GM18861 (cell line): ENCODE measurements around the gene USH1G.
"Not testable (repeated sequence)": the region's sequence is repeated elsewhere in the genome, so short reads cannot be mapped to it uniquely, and the experiment has no call there.

Experiments used
- ATAC-seq: cut with Tn5 transposase; IDR thresholded peaks from one replicate; pipeline ENCODE4 v1.9.1; 2021; ENCODE audit not compliant: unreplicated experiment

The USH1G gene

DNA sequence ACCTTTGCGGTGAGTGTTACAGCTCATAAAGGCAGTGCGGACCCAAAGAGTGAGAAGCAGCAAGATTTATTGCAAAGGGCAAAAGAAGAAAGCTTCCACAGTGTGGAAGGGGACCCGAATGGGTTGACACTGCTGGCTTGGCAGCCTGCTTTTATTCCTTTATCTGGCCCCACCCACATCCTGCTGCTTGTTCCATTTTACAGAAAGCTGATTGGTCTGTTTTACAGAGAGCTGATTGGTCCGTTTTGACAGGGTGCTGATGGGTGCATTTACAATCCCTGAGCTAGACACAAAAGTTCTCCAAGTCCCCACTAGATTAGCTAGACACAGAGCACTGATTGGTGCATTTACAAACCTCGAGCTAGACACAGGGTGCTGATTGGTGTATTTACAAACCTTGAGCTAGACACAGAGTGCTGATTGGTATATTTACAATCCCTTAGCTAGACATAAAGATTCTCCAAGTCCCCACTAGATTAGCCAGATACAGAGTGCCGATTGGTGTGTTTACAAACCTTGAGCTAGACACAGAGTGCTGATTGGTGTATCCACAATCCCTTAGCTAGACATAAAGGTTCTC, 16.8 kb downstream of the USH1G start:
- not testable (repeated sequence) for ATAC-seq

DNA sequence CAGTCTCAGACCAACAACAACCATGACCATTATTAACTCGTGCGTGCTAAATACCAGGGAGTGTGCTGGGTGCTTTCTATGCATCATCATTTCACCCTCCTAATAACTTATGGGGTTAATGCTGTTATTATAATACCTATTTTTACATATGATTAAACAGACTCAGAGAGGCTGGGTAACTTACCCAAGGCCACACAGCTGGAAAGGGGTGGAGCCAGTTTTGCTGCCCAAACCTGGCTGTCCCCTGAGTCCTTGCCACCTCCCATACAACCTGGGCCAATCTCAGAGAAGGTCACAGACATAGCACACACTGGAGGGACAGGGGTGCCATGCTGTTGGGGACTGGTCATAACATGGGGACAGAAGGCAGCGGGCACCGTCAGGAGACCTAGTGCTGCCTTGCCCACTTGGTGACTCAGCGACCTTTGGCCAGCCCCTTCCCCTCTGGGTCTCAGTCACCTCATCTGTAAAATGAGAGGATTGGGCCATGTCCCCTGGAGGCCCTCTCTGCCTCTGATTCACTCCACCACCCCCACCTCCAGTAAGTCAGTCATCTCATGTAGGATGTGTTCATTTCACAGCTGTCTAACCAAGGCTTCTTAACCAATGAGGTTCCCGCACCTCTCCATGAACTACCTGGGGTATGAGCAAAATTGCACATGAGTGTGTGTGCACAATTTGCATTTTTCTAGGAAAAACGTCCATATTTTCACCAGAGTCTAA, 18.2 kb downstream of the USH1G start:
- no peak for ATAC-seq

DNA sequence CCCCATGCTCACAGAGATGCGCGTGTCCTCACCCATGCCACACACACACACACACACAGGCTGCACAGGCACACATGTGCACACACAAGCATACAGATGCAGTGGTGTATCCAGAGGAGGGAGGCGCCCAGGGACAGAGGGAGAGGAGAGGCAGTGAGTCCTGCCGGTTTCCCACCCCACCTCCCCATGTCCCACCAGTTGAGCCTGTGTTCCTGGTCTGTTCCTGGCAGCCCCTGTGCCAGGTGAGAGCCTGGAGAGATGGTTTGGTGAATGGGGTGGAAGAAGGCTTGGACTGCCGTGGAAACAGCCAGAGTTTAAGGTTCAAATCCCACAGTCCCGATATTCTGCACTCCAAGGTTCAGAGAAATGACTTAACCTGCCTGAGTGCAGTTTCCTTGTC, 19.4 kb downstream of the USH1G start:
- ATAC-seq = no peak

DNA sequence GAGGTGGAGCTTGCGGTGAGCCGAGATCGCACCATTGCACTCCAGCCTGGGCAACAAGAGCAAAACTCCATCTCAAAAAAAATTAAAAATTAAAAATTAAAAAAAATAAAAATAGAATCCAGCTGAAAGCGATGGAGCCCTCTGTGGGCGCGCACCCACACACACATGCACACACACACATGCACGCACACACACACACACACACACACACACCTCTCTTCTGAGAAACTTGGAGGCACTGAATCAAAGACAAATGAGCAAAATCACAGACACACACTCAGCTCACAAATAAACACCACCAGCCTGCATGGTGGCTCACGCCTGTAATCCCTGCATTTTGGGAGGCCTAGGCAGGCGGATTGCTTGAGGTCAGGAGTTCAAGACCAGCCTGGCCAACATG, 20.0 kb downstream of the USH1G start:
- ATAC-seq = no peak

DNA sequence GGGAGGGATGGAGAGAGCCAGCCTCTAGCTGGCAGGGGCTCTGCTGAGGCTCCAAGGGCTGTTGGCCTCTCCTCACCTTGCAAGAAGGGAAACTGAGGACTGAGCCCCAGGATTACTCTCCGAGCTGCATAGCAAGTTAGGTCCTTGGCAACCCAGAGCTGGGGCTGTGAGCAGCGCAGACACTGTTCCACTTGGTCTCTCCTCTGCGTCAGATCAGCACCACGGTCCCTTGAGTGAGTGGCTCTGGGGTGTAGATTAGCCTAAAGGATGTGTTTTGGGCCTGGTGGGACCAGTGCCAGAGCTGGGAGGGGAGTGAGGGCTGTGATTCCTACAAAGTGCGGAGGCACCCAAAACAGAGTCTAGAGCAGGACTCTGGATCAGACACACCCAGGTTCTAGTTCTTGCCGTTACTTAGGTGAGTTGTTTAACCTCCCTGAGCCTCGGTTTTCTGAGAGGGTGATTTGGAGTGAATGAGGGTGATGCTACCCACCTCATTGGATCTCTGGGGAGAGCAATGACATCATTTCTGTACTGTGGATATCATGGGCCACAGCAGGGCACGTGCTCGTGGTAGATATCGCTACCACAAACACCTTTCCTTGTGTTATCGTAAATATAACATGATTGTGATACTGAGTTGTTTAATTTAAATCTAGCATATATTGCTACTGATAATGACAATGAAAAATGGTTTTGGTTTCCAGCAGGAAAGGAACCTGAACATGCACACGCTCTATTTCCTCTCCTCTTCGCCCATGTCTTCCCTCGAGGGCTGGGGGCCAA, 21.5 kb downstream of the USH1G start:
- no peak for ATAC-seq

DNA sequence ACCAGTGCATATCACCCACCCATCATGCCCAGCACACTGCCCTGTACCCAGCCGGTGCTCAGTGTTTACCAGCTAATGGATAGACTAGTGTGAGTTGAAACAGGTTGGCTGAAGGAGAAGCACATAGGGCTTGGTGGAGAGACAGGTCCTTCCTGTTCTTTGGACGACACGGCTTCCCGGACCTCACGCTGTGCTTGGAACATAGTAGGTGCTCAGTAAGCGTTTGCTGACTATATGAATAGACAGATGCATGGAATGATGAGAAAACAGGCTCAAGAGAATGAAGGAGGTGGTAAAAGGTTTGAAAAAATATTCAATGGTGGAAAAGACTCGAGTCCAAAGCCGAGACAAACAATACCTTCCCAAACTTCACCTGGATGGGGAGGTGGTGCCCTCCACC, 22.8 kb downstream of the USH1G start:
- ATAC-seq = no peak

DNA sequence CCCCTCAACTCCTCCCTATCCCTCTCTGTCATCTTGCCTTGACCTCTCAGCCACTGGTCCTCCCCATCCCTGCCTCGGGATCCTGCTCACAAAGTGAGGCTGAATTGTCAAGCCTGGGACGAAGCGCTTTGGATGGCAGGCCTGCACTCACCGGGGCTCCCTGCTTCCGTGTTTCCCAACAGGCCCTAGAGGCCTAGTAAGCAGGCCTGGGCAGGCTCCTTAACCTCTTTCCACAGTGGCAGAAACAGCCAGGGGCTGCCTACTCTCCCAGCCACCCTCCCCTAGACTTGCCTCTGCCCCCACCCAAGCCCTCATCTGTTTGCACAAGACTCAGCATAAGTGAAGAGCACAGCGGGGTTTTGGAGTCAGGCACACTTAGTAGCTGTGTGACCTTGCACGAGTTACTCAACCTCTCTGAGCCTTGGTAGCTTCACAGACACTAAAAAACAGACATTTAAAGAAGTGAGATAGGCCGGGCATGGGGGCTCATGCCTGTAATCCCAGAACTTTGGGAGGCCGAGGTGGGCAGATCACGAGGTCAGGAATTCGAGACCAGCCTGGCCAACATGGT, 24.6 kb downstream of the USH1G start:
- ATAC-seq = no peak

DNA sequence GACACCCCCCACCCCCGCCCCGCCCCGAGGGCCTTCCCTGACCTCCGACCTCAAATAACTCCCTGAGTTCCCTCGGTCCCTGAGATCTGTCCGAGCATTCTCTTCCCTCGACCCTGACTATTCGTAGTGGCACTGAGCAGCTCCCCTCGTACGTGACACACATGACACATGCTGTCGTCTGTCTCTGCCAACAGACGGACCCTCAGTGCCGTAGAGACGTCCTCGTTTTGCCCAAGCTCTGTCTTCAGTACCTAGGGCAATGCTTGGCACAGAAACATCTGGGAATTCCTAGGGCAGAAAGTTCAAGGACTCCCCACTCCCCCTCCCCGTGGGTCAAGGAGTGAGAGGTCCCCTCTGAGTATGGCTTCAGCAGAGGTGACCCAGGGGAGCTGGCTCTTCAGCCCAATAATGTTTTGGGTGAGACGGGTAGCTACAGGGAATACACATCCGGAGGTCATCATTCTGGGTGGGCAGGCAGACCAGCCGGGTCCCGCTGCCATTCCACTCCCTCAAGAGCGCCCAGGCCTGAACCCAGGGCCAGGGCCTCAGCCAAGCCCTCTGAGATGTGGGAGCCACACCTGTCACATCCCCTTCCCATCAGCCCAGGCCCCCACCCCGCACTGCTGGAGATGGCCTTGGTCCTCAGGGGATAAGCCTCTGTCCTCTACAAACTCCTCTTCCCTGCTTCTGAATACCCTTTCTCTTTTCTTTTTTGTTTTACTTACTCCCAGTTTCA, 29.0 kb downstream of the USH1G start:
- ATAC-seq = no peak

DNA sequence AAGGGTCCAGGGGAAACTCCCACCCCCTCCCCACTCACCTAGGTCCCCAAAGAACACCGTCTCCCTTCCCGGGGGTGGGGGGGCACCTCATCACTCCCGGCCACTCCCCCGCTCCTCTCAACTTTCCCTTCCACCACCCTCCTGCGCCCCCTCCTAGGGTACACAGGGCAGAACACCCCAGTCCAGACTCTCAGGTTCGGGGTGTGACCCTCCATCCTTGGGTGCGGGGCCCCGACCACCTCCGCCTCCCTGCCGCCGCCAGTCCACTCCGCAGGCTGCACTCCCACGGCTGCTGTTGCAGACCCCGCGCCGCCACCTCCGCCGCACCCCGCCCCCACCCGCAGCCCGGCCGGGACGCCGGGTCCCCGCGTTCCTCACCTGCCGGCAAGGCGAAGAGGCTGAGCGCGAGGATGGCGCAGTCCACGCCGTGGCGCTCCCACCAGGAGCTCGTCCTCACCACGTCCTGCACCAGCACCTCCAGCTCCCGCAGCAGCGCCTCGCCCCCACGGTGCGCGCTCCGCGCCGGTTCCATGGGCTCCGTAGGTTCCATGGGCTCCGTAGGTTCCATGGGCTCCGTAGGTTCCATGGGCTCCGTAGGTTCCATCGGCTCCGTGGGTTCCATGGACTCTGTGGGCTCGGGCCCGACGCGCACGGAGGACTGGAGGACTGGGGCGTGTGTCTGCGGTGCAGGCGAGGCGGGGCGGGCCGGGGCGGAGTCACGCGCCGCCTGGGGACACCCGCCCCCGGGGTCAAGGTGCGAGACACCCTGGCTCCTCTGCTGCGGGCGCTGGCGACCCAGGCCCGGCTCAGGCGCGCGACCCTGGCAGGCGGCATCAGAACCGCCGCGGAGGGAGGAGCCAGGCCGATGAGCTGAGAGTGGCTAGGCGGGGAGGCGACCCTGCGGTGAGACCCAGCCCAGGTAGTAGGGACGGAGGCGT, 29.8 kb downstream of the USH1G start, which contains the start of gene FADS6:
Gene FADS6 (minus strand): TSS at position 660 of the 938 bp plus-strand sequence. CDS start 38 bp downstream, at position 622.
- no peak for ATAC-seq

DNA sequence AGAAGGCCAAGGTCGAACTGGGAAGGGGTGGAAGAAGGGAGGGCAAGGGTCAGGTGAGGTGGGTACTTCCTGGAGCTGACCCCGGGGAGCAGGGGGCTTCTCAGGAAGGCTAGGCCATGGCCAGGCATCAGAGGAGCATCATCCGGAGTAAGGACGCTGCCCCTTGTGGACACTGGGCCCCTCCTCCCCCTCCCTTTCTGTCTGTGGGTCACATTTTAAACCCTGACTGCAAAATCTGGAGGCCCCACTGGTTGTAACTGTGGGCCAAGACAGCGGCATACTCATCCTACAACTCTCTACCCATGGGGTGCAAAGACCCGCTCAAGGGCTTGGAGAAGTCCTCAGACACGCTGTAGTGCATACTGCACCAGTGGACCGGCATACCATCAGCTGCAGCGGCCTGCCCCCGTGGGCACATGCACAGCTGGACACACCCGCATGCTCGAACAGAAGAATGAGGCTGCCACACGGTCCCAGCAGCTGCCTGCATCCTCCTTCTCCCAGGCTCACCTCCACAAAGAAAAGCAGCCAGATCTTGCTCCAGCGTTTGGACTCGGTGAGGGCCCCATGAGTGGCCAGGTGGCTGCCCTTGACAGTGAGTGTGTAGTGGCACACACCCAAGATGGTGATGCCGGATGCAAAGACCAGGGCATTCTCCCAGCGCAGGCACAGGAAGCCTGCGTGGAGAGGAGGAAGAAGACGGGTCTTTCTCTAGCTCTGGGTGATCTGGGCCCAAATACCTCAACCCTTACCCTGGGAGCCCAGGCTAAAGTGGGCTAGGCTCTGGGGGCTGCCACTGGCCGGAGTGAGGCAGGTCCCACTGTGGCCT, 30.8 kb downstream of the USH1G start:
- no peak for ATAC-seq

DNA sequence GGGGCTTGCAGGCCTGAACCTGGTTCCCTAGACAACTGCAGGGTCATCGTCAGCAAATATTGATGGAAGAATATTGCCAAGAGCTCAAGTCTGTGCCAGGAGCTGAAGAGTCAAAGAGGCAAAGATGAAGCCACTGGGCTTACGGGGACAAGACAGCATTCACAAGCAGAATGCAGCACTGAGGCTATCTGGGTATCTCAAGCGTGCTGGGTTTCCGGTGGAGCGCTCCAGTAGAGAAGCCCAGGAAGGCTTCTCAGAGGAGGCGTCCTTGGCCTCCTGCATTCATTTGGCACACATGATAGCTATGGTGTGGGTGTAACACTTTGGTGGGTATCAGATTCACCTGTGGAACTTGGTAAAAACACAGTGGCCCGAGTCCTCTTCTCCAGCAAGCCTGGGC, 32.5 kb downstream of the USH1G start:
- no peak for ATAC-seq

DNA sequence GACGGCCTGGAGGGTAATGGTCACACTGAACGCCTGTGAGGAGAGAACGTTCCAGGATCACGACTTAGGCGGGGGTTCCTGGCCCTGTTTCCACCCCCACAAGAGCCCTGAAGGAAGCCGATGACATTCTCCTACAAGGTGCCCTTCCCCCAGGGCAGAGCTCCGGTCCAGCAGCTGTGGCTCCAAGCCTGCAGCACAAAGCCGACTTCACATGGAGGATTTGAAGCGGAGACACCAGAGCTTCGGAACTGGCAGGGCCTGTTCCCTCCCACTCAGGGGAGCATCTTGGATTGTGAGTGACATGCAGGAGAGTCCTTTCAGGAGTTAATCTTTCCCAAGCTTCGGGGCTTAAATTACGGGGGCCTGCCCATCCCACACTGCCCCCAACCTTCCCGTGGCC, 34.6 kb downstream of the USH1G start:
- ATAC-seq = no peak

DNA sequence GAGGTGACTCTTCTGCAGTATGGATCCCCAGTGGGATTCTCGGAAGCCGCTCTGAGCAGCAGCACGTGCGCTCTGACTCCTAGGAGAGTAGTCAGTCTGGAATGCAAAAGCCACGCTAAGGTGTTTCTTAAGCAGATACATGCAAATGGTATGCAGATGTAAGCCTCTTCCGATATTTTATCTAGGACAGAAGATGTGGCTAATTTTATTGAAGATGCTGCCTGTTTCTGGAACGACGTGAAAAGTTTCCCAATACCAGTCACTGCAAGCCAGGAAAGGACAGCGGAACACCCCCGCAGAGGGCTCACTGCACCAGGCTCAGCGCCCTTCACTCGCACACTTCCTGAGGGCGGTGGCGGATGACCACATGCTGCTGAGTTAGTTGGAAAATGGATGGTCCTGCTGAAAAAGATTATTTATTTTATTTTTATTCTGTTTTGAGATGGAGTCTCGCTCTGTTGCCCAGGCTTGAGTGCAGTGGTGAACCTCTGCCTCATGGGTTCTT, 39.8 kb downstream of the USH1G start:
- no peak for ATAC-seq

DNA sequence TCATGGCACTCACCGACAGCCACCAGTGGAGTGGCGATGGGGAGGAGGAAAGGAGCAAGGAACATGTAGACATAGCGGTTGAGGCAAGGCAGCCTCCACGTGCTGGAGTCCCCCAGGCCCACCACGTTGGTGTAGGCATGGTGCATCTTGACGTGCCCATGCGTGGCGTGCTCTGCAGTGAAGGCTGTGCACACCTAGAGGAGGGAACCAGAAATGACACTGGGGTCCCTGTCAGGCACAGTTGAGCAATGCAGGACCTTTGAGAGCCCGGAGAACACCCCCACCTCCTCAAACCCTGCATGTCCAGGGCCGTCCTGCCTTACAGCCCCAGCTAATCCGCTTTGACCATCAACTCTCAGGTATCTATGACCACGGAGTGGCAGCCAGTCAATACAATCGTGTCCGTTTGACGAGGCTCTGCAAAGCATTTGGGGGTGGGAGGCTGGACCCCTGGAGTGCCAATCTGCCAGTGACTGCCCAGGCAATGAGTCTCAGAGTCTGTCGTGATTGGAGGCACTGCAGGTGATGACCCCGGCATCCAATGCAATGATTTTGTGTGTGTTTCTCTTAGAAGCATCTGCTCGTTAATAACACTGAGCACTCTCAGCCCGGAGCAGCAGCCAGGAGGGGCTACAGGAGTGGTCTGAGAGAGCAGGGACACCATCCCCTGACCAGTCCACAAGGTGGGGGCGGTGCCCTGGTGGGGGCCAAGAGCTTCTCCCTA, 40.4 kb downstream of the USH1G start:
- no peak for ATAC-seq

DNA sequence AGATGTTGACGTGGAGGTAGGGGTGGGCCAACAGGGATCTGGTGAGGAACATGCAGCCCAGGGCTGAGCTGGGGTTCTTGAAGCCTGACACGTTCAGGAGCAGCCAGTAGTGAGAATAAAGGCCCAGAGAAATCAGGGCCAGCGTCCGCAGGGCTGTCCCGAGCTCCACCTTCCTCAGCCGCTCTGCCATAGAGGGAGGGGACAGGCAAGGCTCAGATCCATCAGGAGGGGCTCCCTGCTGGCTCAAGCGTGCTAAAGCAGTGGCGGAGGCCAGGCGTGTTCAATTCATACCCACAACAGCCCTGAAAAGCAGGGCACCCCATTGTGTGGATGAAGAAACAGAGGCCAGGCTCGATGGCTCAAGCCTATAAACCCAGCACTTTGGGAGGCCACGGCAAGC, 42.0 kb downstream of the USH1G start:
- no peak for ATAC-seq

DNA sequence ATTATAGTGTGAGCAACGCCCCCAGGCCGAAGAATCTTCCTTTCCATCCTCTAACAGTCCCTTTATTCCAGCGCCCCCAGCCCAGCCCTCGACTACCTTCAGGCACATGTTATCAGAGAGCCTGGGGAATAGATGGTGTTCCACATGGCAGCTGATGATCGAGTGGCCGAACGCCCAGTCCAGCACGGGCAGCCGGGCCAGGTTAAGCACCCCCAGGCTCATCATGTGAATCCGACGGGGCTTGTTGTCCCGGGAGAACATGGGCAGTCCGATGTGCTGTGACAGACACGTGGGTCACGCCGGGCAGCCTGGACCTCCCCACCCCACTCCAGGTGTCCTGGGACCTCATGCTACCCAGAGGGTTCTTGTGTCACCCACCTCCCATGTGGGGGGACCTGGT, 43.7 kb downstream of the USH1G start:
- ATAC-seq = no peak

DNA sequence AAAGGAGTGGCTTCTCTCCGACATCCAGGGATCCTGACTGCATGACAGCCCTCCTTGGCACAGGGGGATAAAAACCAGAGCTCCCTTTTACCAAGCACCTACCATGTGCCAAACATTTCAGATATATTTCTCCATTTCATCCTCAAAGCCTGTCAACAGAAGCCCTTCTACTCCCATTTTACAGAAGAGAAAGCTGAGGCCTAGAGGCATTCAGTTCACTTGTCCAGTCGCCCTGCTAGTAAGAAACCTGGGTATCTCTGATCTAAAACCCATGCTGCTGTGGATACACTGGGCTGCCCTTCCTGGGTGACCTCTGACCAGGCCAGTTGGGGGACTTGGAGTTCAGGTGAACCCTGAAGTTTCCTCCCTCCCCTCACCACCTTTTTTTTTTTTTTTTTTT, 44.4 kb downstream of the USH1G start:
- no peak for ATAC-seq
